ENCODE measurements around the gene DPP6.

Gene DPP6

DNA sequence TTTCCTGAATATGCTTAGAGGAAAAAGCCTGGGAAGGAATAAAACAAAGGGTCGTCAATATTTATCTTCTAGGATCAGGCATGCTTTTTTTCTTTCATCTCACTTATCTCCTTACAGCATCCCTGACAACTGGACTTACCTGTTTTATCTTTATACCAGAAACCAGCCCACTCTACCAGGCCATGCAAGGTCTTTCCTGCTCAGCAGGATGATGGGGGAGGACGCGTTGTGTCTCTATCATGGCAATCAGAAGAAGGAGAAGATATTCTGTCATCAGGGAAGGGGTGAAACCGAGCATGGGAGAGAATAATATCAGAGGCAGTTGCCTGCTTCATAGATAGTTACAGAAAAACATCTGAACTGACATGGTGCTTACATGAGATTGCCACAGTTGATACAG lies 445.6 kb downstream of the DPP6 start:
- FAIRE-seq, result no peak
- DNase-seq (ENCODE audit: extremely low spot score, insufficient read length, low read depth), result no peak

DNA sequence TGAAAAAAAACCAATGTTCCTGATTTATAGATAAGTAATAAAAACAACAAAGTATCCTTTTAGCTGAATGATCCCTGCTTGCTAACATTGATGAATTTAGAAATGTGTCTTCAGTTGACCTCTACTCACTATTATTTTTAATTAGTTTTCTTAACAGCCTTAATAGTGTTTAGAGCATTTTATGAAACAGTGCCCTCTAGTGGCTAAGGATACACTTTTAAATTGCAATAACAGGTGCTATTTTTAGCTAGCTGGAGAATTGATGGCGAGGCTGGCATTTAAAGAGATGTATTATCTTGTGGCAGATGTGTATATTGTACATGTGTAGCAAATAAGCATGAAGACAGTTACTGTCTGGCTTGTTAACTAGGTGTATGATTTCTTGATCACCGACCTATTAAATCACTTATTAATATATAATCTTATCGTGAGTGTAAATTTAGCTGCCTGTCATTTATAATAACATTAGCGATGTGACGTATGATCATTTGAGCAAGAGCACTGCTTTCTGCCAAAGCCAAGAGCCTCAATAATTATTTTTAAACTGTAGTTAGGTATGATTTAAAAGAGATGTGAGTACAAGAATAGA lies 451.9 kb downstream of the DPP6 start:
- FAIRE-seq (peak; percentile 67), DNase-seq (ENCODE audit: extremely low spot score, insufficient read length, low read depth) (peak; percentile 1)

DNA sequence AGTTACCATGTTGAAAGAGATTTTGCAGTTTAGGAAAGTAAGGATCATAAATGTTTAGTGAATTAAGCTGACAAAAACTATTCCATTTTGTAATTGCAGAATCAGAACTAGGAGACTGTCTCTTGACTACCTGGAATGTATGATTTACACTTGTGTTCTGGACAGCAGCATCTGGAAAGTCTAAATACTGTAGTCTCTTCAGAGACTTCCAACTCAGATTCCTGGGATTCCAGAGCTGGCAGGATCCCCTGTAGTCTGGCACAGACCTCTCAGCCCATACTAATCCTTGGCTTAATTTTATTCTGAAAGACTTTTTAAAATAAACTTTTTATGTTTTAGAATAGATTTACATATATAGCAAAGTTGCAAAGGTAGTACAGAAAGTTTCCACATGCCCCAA lies 452.7 kb downstream of the DPP6 start:
- FAIRE-seq (no peak), DNase-seq (ENCODE audit: extremely low spot score, insufficient read length, low read depth) (no peak)

DNA sequence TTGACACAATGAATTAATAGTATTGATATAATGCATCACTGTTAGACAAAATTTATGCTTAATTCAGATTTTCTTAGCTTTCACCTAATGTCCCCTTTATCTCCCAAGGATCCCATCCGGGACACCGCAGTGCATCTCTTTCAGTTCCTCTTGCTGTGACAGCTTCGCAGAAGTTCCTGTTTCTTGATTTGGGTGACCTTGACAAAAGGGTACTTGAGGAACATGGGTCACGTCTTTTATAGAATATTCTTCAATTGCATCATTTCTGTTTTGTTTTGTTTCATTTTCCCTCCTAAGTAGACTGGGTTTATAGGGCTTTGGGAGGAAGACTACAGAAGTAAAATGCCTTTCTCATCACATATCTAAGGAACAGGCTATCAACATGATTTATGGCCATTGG lies 453.2 kb downstream of the DPP6 start:
- no peak for FAIRE-seq
- DNase-seq (ENCODE audit: extremely low spot score, insufficient read length, low read depth), result no peak

DNA sequence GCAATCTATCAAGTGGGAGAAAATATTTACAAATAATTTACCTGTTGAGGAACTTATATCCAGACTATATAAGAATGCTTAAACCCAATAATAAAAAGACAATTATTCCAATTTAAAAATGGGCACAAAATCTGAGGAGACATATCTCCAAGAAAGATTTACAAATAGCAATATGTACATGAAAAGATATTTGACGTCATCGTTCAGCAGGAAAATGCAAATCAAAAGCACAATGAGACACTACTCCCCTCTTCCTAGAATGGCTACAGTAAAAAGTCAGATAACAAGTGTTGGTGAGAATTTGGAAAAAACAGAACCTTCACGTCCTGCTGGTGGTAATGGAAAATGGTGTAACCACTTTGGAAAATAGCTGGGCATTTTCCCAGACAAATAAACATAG lies 457.0 kb downstream of the DPP6 start:
- FAIRE-seq (no peak), DNase-seq (ENCODE audit: extremely low spot score, insufficient read length, low read depth) (no peak)

DNA sequence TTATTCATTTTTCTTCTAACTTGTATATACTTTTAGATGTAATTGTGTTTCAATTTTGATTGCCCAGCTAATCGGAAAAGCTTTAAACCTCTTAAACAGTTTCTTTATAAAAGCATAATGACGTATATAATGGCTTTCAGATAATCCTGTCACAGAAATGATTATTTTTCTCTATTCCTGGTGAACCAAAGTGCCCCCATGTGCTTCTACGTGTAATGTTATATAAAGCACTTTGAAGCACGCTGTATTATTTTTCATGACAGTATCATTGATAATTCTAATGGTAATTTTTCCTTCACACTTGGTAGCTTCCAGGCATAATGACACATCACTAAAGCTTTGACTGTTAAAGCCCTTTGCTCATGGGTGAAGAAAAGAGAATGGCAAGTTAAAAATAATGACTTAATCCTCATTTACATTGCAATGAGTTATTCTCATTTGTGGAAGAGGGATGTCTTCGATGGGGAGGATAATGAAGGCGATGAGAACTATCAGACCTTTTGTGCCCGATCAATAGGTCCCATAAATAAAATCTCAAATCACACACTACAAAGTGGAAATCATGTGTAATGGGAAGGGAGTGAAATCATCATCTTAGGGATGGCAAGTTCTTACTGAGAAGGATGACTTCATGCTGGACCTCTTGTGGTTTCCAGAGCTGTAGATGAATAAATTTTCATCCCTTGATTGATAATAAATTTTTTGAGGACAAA lies 460.1 kb downstream of the DPP6 start:
- no peak for FAIRE-seq
- DNase-seq (ENCODE audit: extremely low spot score, insufficient read length, low read depth), result no peak

DNA sequence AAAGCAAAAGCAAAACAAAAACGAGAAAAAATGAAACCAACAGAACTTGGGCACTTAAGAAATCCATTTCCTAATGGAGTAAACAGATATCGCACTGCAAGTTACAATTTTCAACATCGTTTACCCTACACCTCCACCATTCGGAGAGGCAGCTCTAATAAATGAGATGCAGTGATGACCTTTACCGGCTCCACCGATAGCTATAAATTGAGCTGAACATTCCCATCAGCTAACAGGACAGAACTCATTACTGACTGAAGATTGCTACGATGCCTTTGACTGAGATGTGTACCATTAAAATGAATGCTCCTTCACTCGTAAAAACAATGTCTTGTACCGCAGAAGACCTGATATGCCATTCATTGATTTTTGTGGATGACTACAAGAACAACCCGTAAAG lies 465.6 kb downstream of the DPP6 start:
- DNase-seq (ENCODE audit: extremely low spot score, insufficient read length, low read depth) (no peak), FAIRE-seq (no peak)

DNA sequence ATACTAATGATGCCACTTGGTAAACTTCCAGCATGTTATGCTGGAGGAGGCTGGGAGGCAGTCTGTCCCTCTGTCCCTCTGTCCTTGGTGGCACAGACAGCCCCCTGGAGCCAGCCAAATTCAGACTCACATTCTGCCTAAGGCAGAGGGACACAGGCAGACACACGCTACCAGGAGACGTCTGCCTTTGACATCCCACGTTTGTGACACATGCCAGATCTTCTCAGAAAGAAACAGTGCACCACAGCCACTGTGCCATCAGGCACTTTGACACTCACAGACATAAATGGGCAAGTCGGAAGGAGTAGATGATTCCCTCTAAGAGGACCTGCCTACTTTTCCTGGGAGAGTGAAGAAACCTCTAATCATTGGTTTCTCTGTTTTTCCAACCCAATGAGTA lies 467.0 kb downstream of the DPP6 start:
- DNase-seq (ENCODE audit: extremely low spot score, insufficient read length, low read depth) (no peak), FAIRE-seq (no peak)

DNA sequence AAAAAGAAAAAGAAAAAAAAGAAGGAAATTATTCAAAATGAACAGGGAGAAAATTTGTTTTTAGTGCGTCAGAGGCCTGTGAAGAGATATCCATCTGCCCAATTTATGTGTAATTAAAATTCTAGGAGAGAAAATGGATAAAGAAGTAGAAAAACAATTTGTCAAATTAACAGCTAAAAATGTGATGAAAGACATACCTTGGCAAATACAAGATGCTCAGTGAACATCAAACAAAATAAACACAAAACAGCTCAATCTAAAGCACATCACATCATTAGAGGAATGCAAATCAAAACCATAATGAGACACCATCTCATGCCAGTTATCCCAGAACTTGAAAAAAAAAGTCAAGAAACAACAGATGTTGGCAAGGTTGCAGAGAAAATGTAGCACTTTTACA lies 477.9 kb downstream of the DPP6 start:
- DNase-seq (ENCODE audit: extremely low spot score, insufficient read length, low read depth), result no peak
- FAIRE-seq, result no peak

DNA sequence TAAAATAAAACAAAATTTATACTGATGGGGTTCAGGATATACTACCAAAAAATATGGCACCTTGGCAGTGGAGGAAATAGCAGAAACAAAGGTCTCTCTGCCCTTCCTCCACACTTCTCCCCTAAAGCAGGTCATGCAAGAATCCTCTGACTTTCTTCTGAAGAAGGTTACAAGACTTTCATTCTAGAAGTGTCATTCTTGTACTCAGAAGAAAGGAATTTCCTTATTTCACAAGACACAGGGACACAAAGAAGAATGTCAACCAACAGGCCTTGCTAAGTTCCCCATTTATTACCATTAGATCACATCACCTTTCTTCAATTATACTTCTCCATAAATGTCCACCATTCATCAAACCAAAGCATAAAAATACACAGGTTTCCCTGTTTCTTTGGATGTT lies 480.6 kb downstream of the DPP6 start:
- no peak for DNase-seq (ENCODE audit: extremely low spot score, insufficient read length, low read depth)
- no peak for FAIRE-seq

DNA sequence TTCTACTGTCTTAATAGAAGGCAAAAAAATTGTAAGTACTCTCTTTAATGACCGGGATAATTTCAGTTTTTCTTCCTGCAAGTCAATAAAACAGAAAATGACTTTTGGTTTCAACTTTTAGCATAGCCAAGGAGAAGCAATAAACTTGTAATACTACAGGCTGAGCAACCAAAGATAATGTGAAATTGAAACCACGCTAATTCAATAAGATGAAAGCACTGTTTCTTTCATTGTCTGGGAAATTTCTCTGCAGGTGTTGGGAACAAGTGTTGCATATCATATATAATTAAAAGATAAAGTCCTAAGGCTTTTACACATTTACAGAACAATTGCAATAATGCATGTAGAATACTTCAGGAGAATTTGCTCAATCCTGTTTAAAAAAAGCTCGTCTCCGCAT lies 488.4 kb downstream of the DPP6 start:
- DNase-seq (ENCODE audit: extremely low spot score, insufficient read length, low read depth) (no peak), FAIRE-seq (no peak)

DNA sequence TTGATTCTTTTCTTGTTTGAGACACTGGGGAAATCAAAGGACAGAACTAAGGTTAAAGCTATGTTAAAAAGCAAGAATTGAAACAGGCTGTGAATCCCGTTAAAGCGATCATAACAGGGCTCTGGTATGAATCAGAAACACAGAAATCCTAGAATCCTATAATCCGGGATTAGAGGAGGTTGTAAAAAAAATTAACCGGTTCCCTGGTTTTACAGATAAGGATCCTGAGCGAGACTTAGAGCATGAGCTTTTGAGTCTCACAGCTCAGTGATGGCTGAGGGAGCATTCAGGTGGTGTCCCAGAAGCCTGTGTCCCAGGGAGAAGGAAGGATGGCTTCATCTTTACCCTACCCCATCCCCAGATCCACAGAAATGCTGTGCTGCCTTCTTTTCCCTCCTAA lies 489.4 kb downstream of the DPP6 start:
- FAIRE-seq (no peak), DNase-seq (ENCODE audit: extremely low spot score, insufficient read length, low read depth) (no peak)

DNA sequence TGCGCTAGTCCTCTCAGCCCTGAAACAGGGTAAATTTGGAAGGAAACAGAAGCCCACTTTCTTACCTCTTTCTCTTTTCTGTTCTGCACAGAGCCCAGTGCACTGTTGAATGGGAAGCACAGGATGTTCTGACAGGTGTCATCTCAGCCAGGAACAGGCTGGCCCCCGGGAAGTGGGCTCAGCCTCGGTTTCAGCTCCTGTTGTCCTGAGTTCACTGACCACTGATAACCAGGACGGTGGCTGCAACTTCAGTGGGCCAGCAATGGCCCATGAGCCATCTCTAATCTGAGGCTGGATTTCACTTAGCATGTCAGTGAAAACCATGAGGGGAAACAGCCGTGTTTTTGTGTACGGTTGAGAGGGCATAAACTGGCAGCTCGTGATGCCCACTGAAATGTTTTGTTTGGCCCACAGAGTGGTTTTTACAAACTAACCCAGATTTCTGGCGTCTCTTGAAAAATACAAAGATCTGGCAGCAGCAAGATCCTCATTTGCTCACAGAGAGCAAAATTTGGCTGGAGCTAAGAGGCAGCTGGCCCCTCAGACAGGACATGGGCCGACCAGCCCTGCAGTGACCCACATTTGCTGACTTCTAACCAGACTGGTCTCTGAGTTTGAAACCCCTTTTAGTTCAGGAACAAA lies 494.9 kb downstream of the DPP6 start:
- no peak for FAIRE-seq

DNA sequence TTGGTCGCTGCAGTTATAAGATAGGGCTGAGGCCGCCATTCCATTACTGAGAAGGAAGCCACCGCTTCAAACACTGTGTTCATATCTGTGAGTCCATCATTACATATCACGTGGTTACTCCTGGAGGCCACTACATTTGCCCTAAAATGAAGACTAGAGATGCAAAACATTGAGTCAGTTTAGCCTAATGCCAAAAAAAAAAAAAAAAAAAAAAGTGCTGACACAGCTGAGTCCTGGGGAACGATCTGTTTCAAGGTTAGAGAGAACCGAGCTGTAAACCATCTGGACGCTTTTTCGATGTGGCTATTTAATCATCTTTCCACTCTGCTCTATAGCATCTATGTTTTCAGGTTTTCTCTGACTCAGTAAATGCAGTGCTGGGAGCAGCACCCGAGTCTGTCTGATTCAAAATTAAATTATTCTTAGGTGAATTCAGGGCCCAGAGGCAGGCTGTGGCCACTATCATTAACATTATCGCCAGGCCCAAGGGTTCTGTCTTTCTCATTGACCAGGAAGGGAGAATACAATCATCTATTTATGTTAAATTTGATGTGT lies 501.6 kb downstream of the DPP6 start:
- FAIRE-seq, result no peak
- no peak for DNase-seq (ENCODE audit: extremely low spot score, insufficient read length, low read depth)

More for the DNA sequence above, 494.9 kb downstream of the DPP6 start:
- DNase-seq (ENCODE audit: extremely low spot score, insufficient read length, low read depth), result no peak

DNA sequence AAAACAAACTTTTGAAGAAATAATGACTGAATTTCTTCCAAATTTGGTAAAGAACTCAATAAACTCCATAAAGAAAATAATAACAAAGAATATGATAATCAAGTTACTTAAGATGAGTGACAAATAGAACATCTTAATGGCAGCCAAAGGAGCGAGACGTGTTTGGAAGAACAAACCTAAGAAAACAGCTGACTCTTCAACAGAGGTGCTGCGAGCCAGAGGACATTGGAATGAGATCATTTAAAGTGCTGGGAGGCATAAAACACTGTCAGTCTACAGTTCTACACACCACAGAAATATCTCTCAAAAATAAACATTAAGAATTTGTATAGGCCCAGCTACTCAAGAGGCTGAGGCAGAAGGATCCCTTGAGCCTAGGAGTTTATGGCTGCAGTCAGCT lies 507.3 kb downstream of the DPP6 start:
- FAIRE-seq (no peak), DNase-seq (ENCODE audit: extremely low spot score, insufficient read length, low read depth) (no peak)

DNA sequence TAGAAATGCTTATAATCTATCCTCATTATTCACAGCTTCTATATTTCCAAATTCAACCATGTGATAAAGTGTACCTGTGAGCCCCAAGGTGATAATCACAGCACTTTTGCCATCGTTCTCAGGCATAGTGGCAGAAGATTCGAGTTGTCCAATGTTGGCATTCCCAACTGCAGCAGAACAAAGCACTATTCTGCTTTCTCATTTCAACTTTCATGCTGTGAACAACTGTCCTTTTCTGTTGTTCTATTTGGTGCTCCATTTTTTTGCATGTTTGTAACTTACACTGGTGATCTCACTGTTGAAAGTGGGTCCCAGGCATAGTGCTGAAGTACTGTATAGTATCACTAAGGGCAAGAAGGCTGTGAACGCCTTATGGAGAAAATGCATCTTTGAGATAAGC lies 512.5 kb downstream of the DPP6 start:
- DNase-seq (ENCODE audit: extremely low spot score, insufficient read length, low read depth), result no peak
- no peak for FAIRE-seq

DNA sequence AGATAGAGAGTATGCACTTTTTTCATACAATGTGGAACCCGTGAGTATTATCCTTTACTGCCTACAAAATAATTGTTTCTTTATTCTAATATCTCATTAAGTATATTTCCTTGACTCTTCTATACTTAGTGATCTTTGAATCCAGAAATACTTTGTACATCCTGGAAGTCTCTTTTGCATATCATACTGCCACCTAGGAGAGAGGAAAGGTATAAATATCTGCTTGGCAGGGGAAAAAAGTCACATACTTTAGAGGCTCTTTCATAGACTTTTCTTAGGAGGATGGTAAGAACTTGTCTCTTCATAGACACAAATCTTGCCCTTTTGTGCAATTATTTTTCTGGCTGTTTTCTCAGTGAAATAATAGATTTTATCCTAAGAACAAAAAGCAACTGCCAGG lies 514.7 kb downstream of the DPP6 start:
- FAIRE-seq, result no peak
- DNase-seq (ENCODE audit: extremely low spot score, insufficient read length, low read depth), result no peak

DNA sequence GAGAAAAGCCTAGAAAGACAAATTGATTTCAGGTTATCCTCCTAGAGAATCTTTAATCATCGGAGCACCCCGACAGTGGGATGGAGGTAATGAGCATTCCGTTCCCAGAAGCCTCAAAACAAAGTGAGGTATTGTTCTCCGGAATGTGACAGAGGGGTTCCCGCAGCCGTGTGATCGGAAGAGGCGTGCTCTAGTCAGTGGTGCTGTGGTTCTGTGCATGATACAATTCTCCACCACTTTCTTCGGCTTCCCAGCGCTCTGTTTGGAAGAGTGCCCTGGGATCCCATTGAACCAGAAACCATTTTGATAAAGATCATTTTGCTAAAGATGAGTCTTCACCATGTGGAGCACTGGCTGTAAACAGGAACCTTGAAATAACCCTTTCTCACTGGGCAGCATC lies 516.1 kb downstream of the DPP6 start:
- FAIRE-seq (no peak), DNase-seq (ENCODE audit: extremely low spot score, insufficient read length, low read depth) (no peak)

DNA sequence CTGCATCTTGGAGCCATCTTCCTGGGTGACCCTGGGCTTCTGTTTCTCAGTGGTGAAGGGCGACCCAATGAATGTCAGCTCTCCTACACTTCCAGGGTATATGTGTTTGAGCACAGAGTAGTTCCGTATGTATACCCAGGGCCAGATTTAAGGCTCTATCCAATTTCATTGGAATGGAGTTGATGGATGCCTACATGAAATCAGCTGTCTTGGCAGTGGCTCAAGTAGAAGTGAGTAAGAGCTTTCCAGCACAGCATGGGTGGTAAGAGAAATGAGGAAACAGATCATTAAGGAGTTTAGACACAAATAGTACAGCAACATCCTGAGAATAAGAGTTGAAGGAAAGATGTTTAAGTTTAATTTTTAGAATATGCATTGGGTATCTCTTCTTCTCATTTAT lies 517.7 kb downstream of the DPP6 start:
- FAIRE-seq (no peak), DNase-seq (ENCODE audit: extremely low spot score, insufficient read length, low read depth) (no peak)

DNA sequence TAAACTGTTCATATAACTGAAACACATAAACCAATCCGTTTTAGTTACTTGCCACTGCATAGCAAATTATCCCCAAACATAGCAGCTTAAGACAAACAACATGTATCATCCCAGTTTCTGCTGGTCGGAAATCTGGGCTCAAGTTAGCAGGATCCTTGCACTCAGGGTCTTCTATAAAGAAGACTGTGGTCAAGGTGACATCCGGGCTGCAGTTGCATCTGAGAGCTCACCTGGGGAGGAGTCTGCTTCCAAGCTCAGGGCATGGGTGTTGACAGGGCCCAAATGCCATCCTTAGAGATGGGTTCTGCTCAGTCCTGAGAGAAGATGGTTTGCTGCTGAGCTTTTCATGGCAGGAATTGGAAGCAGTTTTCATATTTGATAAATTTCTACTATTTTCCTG lies 519.6 kb downstream of the DPP6 start:
- no peak for DNase-seq (ENCODE audit: extremely low spot score, insufficient read length, low read depth)
- FAIRE-seq, result no peak

DNA sequence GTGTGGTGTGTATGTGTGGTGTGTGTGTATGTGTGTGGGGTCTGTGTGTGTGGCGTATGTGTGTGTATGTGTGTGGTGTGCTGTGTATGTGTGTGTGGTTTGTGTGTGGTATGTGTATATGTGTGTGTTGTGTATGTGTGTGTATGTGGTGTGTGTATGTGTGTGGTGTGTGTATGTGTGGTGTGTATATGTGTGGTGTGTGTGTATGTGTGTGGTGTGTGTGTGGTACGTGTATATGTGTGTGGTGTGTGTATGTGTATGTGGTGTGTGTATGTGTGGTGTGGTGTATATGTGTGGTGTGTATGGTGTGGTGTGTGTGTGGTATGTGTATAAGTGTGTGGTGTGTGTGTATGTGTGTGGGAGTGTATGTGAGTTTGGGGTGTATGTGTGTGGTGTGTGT lies 522.0 kb downstream of the DPP6 start:
- DNase-seq (ENCODE audit: extremely low spot score, insufficient read length, low read depth), result no peak
- FAIRE-seq, result no peak
